ENCODE measurements around the gene HSPG2. TPM values are rescaled to one million over a fixed set of nuclear protein-coding genes. Genes with fewer than 3 reads are reported as not detected.
A peak's percentile ranks its signal among the peaks of the same experiment; 100 is the strongest.

Gene HSPG2
- total and polyA plus RNA-seq, 2 of the 8 experiments (the other 6 are each of a cell fraction or from before 2014, with no cell fraction given) = 17.8 to 111 TPM

DNA sequence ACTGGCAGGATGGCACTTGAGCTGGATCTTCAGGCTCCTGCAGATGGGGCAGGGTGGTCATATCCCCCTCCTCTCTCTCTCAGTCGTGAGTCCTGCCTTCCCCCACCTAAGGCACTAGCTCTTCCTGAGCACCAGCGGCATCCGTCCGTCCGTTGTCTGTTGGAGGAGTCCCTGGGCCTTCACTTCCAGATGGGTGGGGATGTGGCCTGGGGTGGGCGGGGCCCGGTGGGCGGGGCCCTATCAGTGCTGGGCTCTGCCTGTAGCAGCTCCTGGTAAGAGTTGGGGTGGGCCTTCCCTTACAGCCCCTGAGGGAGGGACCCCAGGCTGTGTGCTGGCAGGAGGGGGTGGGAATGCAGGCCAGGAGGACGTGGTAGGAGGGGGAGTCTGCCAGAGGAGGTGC, 114.8 kb downstream of the HSPG2 start:
- 55% methylated on average over 5 of the region's 9 CpGs; no CpG with 5 or more reads in 1 of the 2 experiments for WGBS, 2 experiments (ENCODE audit: extremely low coverage in 1 of 2, insufficient coverage in 1 of 2, insufficient read length in 1 of 2, insufficient replicate concordance in 2 of 2, low coverage in 1 of 2, low lambda C conversion rate in 2 of 2, missing lambda C conversion rate in 1 of 2)
- no peak overlapping the region for H3K14ac ChIP-seq (ENCODE audit: insufficient read length)
- H2BK5ac ChIP-seq (ENCODE audit: low read depth, low read length) = no peak overlapping the region
- no peak overlapping the region for H3K56ac ChIP-seq (replicated peaks; ENCODE audit: insufficient read length, low read depth, low read length)
- H3K4me3 ChIP-seq (ENCODE audit: extremely low read depth in 1 of 4, insufficient read depth in 2 of 4, low read depth in 3 of 4, low read length in 4 of 4) = no peak overlapping the region
- no peaks in the 10 kb centered on the region for H3K79me2 ChIP-seq (ENCODE audit: control insufficient read depth in 1 of 2, insufficient read depth in 2 of 2, low read length in 2 of 2)
- H3K9me3 ChIP-seq (ENCODE audit: insufficient read depth in 2 of 2, low read depth in 1 of 2, low read length in 1 of 2) = no peaks in the 10 kb centered on the region
- DNase-seq (ENCODE audit: low read depth in 1 of 2, low spot score in 2 of 2) (peak in 1 of 2 experiments; percentile 72), FAIRE-seq (no peak)
- H2BK12ac ChIP-seq (ENCODE audit: low read depth, low read length) = no peak overlapping the region
- no peak overlapping the region for H2BK20ac ChIP-seq (ENCODE audit: low read length)
- no peak overlapping the region for H3K18ac ChIP-seq (ENCODE audit: extremely low read depth, low read length)
- H2BK120ac ChIP-seq (replicated peaks; ENCODE audit: low read depth, low read length) = no peak overlapping the region
- no peak overlapping the region for H3K27ac ChIP-seq (ENCODE audit: low read depth, low read length)
- H3K4me2 ChIP-seq (ENCODE audit: insufficient read depth in 1 of 2, low read depth in 2 of 2, low read length in 2 of 2) = no peak overlapping the region
- H3K23me2 ChIP-seq (ENCODE audit: low read depth, low read length) = no peaks in the 10 kb centered on the region
- H4K20me1 ChIP-seq (replicated peaks in 1 of 2; ENCODE audit: control insufficient read depth in 1 of 2, insufficient read depth in 2 of 2, low read length in 2 of 2) = peaks cover 0 to 2% of the 10 kb centered on the region in 2 experiments
- CTCF ChIA-PET (ENCODE audit: partially characterized antibody) = interaction anchor here (0.7 to 1.6 kb wide), 2 partner anchors 31 to 141 kb away, joined by 3 to 6 read pairs; no protein-coding TSS in a partner anchor
- H3K4ac ChIP-seq (replicated peaks; ENCODE audit: insufficient read length, low read depth, low read length) = no peak overlapping the region
- no peak overlapping the region for H2AFZ ChIP-seq (ENCODE audit: low read length)
- H3K79me1 ChIP-seq (ENCODE audit: low read depth, low read length) = no peaks in the 10 kb centered on the region
- H2AK5ac ChIP-seq (ENCODE audit: low read depth, low read length) = no peak overlapping the region
- no peaks in the 10 kb centered on the region; a peak in 1 of 7 replicates for H3K27me3 ChIP-seq (replicated peaks in 1 of 4; ENCODE audit: control insufficient read depth in 3 of 4, extremely low read depth in 1 of 4, insufficient read depth in 3 of 4, low read length in 3 of 4)
- H3K9ac ChIP-seq (replicated peaks in 1 of 4; ENCODE audit: extremely low read depth in 1 of 4, low read depth in 3 of 4, low read length in 3 of 4) = no peak overlapping the region
- H4K91ac ChIP-seq (replicated peaks; ENCODE audit: insufficient read length, low read length) = no peak overlapping the region
- H3K36me3 ChIP-seq (ENCODE audit: control insufficient read depth in 2 of 4, insufficient read depth in 4 of 4, low read length in 3 of 4) = peaks cover 0 to 23% (median 8%) of the 10 kb centered on the region in 4 experiments; a peak in 6 of 8 replicates
- H3K23ac ChIP-seq (ENCODE audit: insufficient read length) = no peak overlapping the region
- POLR2A ChIA-PET (ENCODE audit: partially characterized antibody) = interaction anchor here (1.5 to 1.6 kb wide), 2 partner anchors 29 to 40 kb away, joined by 3 to 5 read pairs; partner anchors contain the start of gene USP48
- no peak overlapping the region for H4K8ac ChIP-seq (ENCODE audit: extremely low read depth, insufficient read depth, low read length)
- H3K4me1 ChIP-seq (replicated peaks in 1 of 4; ENCODE audit: control insufficient read depth in 3 of 4, insufficient read depth in 4 of 4, low read length in 3 of 4) = peaks cover 0 to 3% (median 0%) of the 10 kb centered on the region in 4 experiments; a peak in 4 of 7 replicates
- no peak overlapping the region for H2BK15ac ChIP-seq (ENCODE audit: low read length)
- no peak overlapping the region for H4K5ac ChIP-seq (ENCODE audit: insufficient read length, low read depth, low read length)
- no peak for TF ChIP-seq CBX8 (IDR thresholded peaks at IDR 0.05; ENCODE audit: borderline replicate concordance, low read depth, low read length)
- no peak for TF ChIP-seq FOSL1 (IDR thresholded peaks at IDR 0.05; ENCODE audit: insufficient read depth, low read depth, low read length)
- TF ChIP-seq, protein P1, sequence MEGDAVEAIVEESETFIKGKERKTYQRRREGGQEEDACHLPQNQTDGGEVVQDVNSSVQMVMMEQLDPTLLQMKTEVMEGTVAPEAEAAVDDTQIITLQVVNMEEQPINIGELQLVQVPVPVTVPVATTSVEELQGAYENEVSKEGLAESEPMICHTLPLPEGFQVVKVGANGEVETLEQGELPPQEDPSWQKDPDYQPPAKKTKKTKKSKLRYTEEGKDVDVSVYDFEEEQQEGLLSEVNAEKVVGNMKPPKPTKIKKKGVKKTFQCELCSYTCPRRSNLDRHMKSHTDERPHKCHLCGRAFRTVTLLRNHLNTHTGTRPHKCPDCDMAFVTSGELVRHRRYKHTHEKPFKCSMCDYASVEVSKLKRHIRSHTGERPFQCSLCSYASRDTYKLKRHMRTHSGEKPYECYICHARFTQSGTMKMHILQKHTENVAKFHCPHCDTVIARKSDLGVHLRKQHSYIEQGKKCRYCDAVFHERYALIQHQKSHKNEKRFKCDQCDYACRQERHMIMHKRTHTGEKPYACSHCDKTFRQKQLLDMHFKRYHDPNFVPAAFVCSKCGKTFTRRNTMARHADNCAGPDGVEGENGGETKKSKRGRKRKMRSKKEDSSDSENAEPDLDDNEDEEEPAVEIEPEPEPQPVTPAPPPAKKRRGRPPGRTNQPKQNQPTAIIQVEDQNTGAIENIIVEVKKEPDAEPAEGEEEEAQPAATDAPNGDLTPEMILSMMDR (IDR thresholded peaks at IDR 0.05; ENCODE audit: control extremely low read depth in 1 of 3, insufficient read depth in 1 of 3, low read depth in 1 of 3, low read length in 3 of 3) = no peak
- no peak for TF ChIP-seq KDM5A (IDR thresholded peaks at IDR 0.05; ENCODE audit: low read length)
- no peak for TF ChIP-seq EZH2 (IDR thresholded peaks at IDR 0.05; ENCODE audit: low read depth, low read length, severe bottlenecking)
- TF ChIP-seq TAF7 (optimal IDR thresholded peaks at IDR 0.05; ENCODE audit: borderline replicate concordance, low read depth, low read length) = no peak
- no peak for TF ChIP-seq KDM4A (IDR thresholded peaks at IDR 0.05; ENCODE audit: low read depth, low read length, severe bottlenecking)
- TF ChIP-seq RAD21 (IDR thresholded peaks at IDR 0.05 in 1 of 2, conservative IDR thresholded peaks at IDR 0.05 in 1 of 2; ENCODE audit: low read depth in 2 of 2, low read length in 2 of 2) = no peak
- no peak for TF ChIP-seq NANOG (IDR thresholded peaks at IDR 0.05; ENCODE audit: insufficient read depth, low read depth, low read length, poor library complexity, severe bottlenecking)
